Activated T-cell treated with anti-CD3 and anti-CD28 coated beads for 24 hours (primary cell): ENCODE measurements around the gene CYB5R4.

Experiments
- DNase-seq: peaks from one replicate; pipeline ENCODE4 v3.0.0-alpha.2; 2020; ENCODE audit warnings: low read depth

Gene CYB5R4, protein sequence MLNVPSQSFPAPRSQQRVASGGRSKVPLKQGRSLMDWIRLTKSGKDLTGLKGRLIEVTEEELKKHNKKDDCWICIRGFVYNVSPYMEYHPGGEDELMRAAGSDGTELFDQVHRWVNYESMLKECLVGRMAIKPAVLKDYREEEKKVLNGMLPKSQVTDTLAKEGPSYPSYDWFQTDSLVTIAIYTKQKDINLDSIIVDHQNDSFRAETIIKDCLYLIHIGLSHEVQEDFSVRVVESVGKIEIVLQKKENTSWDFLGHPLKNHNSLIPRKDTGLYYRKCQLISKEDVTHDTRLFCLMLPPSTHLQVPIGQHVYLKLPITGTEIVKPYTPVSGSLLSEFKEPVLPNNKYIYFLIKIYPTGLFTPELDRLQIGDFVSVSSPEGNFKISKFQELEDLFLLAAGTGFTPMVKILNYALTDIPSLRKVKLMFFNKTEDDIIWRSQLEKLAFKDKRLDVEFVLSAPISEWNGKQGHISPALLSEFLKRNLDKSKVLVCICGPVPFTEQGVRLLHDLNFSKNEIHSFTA

DNA sequence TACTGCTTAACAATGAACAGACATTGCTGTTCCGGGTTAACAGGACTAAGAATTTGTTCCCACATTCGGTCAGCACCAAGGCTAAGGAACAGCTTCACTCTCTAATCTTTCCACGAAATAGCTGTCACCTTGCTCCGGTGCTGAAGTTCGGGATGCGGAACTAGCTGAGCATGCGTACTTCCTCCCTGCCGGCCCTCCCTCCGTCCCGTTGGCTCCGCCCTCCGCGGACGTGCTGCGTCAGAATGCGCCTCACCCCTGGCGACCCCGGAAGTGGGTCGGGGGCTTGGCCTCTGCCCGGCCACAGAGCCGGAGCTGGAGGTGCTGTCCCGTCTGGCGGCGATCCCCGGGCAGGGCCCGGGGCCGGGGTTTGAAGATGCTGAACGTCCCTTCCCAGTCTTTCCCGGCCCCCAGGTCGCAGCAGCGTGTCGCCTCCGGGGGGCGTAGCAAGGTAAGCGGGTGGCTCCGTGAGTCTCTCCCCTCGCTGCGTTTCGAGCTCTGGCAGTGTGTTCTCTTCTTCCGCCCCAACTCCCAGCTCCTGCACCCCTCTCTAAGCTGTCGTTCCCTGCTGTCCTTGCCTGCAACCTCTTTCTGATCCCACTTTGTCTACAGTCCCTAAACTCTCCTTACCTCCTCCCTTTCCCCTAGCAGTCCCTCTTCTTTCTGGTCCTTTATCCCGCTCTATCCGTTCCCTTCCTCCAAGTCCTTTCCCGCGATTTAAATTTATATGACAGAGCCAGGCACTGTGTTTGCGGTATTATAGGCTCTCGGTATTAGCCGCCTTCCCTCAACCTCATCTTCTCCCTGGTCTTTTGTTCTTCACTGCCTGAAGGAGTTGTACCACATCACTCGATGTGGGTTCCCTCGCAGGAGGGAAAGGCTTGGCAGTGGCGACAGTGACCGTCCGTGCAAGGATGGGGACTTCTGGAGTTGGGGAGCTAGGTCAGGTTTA, at the start of gene CYB5R4:
Gene CYB5R4 (plus strand): TSS at position 280 of the 949 bp plus-strand sequence. CDS start 94 bp downstream, at position 374.
- peak; percentile 91 for DNase-seq

DNA sequence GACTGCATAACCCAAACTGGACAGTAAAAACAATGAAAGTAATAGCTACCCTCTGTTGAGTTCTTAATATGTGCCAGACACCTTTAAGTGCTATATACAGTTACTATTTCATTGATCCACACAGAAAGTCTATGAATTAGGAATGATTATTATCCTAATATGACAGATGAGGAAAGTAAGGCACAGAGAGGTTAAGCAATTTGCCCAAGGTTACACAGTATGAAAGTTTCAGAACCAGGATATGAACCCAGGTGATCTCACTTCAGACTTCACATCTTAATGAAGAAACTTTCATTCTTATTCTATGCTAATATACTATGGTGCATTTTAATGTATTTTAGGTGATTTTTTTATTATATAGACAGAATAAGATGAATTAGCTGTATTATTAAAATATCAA, 46.9 kb upstream of the CYB5R4 start:
- no peak for DNase-seq

DNA sequence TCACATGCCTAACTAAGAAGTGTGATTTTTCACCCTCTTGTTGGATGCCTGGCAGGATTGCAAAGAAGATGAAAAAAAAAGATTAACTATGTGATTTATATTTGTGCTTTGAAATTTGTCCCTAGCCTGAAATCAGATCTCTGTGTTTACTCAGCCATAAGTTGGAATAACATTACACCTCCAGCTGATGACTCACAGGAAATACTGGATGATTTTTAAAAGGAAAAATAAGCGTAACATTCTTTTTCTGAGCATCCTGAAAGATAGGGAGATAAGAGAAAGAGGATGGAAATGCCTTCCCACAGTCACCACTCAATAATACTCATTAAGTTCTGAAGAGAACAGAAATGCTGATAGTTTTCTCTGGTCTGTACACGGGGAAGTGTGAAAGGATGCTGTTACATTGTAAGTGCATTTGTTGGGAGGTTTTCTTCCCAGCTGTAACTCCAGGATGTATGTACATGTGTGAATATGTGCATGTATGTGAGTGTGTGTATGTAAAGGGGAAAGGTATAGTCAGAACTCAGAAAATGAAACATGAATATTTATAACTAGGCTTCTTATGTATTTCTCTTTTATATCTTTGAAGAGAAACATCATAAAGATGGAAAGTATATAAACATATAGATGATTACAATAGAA, 43.7 kb upstream of the CYB5R4 start:
- no peak for DNase-seq

DNA sequence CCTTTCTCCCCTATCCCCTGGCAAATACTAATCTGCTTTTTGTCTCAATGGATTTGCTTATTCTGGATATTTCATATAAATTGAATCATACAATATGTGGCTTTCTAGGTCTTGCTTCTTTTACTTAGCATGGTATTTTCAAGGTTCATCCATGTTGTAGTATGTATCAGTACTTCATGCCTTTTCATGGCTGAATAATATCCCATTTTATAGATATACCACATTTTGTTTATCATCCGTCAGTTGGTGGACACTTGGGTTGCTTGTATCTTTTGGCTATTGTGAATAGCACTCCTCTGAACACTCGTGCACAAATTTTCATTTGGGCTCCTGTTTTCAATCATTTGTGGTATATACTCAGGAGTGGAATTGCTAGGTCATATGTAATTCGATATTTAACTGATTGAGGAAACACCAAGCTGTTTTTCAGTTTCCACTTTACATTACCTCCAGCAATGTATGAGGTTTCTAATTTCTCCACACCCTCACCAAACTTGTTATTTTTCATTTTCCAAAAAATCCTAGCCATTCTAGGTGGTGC, 36.8 kb upstream of the CYB5R4 start:
- no peak for DNase-seq

DNA sequence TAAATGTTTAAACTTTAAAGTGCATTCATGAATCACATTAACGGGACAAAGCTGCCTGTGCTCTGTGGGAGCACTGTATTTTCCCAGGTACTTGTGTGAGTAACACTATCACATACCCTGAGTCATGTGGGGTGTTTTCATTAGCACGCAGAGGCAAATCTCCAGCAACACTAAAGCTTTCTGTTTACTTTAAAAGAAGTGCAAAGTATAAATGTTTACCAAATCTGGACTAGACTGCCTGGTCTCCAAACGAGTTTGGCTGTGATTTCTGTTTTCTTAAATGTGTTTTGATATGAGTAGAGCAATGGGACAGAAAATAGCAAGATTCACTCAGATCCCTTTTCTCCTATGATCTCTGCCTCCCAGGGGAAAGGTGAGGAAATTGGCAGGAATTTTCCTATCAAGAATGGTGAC, 35.1 kb upstream of the CYB5R4 start:
- DNase-seq: no peak

DNA sequence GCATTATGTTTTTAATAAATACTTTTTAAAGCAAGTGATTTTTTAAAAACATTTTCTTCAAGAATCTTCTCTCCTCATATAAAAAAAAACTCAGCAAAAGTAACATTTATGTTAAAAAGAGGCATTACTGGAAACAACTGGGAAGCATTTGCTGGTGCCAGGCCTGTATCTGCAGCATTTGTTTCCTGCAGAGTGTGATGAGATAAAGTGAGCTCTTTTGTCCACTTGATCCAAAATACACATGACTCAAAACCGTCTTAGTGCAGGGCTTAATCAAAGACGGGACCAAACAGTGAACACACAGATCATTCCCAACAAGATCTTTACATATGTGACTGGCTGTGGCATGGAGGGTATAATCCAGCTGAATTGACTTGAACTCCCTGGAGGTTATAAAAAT, 34.7 kb upstream of the CYB5R4 start:
- DNase-seq: no peak

DNA sequence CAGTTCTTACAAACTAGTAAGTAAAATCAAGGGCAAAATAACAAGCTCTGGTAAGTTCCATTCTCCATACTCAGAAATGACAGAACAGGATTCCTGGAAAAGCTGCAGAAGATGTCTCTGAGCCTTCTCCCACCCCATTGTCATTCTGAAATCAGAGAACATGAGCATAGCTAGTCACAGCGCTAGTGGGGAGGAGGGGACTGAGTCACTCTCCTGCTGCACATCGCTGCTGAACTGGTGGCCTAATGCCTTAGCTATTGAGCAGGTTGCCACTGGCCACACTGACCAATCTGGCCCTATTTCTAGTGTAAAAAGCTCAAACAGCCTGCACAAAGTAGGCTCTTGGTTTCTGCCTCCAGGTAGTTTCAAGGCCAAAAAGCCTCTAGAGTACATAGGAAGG, 32.4 kb upstream of the CYB5R4 start:
- DNase-seq: no peak

DNA sequence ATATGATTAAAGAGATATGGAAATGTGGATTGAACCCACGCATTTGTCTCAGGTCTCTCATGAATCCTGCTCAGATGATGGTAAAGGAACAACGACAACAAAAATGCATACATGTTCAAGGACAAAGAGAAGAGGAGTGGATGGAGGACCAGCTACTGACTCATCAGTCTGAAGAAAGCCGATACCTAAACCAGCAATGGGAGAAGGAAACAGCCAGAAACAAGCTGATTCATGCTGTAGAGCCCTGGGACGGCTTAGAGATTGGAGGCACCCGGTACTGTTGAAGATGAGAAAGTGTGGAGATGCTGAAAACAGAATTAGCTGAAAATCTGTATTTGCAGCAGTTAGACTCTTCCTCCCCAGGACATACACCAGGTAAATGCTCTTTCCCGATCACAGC, 20.8 kb upstream of the CYB5R4 start:
- no peak for DNase-seq

DNA sequence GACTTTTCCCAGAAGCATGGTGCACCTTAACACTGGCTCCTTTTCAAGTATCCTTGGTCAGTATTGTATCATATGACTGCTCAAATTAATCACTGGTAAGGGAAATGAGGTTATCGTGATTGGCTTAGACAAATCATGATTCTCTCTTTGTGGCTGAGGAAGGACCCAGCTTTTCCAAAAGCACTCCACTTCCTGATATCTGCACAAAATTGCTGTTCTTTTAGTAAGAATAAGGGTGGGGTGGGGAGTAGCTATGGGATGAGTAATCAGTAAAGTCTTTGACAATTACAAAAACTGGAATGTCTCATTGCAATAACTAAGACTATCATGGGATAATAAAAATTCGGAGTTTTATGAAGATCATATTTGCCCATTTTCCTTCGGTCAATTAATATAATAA, 15.3 kb upstream of the CYB5R4 start:
- no peak for DNase-seq

DNA sequence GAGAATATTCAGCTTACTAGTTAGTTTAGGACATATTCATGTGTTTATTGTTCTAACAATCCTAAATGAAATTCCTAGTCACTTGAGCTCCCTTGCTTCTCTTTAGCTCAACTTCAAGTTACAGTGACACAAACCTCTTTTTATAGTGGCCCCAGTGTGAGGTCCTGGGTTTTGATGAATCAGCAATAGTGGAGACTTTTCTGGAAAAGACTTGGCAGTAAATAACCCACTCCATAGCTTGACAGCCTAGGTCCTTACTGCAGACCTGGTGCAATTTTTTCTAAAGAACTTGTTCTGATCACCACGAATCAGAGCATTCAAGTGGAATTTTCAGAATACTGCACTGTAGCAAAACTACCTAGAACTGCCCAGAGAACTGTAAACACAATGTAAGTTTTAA, 13.2 kb upstream of the CYB5R4 start:
- DNase-seq: no peak

DNA sequence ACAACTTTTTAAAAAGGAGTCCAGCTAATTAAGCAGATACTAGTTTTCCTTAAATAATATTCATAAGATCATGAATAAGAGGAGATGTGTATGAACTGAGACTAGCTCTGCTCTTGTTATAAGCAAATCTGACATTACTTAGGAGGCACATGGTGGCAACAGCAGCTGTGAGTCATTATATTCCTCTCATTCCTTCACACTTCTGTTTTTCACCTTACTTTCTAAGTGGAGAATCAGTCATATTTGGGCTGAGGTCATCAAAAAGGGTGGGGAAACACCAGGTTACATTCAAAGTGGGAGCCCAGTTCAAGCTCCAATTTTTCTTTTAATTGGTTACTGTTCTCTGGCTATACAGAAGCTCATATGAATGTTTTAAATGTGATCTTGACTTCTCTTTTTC, 12.3 kb upstream of the CYB5R4 start:
- DNase-seq: no peak

DNA sequence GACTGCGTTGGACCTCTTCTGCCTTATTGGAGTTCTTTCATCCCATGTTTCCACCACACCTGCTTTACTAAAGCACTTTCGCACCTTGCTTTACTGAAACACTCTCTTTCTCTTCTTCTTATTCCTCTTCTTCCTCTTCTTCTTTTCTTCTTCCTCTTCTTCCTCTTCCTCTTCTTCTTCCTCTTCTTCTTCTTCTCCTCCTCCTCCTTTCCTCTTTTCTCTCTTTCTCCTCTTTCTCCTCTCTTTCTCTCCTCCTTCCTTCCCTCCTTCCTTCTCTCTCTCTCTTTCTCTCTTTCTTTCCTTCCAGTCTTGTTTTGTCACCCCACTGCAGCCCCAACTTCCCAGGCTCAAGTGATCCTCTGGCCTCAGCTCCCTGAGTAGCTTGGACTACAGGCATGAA, 10.4 kb upstream of the CYB5R4 start:
- DNase-seq: no peak

DNA sequence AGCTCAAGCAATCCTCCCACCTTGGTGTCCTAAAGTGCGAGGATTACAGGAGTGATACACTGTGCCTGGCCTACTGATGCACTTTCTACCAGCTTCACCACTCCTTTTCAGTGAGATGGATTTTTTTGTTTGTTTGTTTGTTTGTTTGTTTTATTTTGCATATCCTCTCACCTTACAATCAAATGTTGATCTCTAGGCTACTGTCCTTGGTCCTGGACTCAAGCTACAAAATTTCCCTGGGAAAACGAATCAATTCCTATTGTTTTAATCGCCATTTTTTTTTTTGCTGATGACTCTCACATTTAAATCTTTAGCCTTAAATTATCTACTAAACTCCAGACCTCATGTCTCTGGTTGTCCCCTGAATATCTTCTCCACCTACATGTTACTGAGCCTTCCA, 9.9 kb upstream of the CYB5R4 start:
- DNase-seq: no peak

DNA sequence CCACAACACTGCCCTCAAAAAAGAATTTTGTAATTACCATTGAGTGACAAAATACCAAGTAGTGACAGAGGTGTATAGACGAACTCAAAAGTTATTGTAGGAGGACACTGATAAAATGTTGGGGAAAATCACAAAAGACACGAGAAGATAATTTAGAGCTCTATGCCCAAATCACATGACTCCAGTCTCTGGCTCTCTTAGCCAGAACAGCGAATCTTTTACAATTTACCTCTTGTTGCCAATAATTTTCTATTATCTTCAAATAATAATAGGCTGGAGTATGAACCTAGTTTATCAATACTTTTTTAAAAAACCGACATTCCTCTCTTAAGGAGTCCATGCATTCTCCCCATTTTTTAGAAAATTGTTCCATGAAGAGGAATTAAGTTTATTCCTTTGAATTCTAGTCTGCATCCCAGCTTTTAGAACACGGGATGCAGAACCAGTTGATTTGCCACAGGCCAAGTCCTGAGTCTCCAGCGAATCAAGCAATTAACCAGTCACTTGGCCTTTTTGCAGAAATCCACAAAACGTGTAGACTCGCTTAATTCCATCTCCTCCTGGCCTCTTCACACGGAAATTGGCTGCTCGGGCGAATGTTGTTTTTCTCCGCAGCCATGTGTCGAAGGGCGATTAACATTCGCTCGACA, 6.8 kb upstream of the CYB5R4 start:
- no peak for DNase-seq

DNA sequence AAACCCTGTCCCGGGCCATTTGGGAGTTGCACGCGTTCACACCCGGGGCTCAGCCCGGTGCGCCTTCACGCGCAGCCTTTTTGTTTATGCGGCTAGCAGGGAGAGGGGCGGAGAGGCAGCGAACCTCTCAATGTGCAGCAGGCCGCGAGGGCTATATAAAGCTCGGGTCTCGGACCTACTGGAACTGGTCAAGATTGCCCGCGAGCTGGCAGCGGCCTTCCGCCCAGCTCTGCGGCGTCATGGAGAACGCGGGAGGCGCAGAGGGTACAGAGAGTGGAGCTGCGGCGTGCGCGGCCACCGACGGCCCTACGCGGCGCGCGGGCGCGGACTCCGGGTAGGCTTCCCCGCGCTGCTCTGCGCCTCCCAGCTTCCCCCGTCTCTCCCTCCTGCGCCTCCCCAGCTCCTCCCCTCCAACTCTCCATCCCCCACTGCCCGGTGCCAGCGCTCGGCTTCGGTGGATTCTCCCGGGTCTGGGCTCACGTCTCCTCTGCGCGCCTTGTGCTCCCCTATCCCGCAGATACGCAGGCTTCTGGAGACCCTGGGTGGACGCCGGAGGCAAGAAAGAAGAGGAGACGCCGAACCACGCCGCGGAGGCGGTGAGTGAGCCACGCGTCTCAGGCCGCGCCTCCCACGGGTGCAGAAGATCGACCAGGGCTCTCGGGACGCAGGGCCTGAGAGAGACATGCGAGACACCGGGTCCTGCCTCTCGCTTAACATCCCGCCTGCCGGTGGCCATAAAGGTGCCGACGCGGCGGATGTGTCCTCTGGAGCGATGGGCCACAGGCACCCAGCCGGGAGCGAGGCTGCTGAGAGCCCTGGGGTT, 6.1 kb upstream of the CYB5R4 start, which contains the start of gene RIPPLY2:
Gene RIPPLY2 (plus strand): TSS at position 183 of the 823 bp plus-strand sequence. CDS start 57 bp downstream, at position 240.
- no peak for DNase-seq

DNA sequence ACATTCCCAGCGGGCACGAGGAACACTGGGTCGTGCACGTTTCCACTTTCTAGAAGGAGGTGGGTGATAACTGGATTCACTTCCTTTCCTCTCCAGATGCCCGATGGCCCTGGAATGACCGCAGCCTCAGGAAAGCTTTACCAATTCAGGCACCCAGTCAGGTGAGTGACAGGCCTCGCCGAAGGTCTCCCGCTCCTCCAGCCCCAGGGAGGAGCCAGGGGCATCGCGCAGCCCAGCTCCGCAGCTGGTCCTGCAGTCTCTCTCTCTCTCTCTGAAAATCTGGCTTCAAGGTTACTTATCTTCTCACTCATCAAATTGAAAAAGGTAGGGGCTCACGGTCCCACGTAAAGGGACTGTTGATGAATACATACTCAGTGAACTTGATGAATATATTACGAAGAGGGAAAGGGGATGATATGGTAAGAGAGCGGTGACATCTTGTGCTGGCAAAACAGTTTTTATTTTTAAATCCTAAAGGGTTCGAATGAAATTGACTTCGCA, 5.4 kb upstream of the CYB5R4 start:
- DNase-seq: no peak

DNA sequence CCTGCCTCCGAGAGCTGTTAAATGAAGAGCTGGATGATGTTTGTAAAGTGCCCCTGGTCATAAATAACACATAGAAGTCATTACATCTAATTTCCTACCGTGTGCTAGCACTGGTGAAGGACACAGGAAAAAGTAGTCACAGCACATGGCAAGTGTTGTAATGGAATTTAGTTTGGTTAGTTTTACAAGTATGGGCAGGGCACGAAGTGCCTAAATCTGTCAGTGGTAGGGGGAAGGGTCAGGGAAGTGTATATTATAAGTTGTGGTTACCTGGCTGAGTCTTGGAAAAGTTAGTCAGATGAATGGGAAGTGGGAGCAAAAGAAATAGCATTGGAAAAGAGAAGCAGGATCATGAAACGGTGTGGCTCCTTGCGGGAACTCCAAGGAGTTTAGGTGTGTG, 4.7 kb upstream of the CYB5R4 start:
- DNase-seq: no peak

DNA sequence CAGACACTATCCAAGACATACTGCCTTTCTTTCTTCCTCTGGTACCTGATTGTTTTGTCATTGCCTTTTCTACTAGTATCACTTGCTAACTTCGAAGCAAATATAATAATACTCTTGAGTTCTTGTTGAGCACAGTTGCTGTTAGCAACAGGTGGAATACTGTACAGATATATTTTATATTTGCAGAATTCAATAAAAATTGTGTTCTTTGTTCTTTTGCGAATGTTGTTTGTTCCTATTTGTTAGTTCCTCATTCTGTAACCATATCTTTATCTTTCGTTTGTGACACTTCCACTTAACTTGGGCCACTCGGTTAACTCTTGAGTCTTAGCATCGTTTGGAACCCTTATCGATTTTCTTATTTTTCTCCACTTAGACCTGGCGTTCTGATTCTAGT, 868 bp downstream of the CYB5R4 start:
- no peak for DNase-seq

DNA sequence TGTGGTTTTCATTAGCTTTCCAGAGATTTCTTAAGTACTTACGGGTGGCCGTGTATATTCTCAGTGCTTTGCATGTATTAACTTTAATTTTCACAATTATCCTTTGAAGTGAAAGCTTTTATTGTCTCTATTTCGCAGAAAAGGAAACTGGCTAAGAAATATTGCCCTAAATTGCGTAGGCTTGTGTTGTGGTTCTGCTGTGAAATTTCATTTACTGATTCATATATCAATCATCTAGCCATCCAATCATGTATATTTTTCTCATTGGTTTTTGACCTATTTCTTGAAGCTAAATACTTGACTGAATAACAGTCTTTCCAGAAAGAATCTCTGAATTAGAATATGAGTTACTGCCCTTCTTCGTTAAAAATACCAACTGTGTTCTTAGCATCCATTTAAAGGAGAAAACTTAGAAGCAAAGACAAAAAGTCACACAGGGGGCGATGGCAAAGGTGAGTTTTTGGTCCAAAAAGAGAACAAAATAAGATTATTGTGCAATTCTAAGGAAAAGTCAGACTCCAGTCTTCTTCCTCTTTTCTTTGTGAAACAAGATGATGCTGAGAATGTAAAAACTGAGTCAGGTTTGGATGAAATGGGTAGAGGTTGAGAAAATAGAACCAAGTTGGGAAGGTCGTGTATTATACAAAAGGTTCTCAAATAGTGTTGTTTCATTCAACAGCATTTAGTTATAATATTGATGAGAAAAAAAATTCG, 1.4 kb downstream of the CYB5R4 start:
- DNase-seq: no peak
